Osteocyte (in vitro differentiated cells): Measurements from ENCODE around the gene GTSF1L. TPM values are rescaled to one million over a fixed set of nuclear protein-coding genes. Genes with fewer than 3 reads are reported as not detected.

Experiments used
- DNase-seq: peaks from one replicate; pipeline ENCODE4 v3.0.0; 2021; ENCODE audit warnings: mixed read lengths; ENCODE audit not compliant: unreplicated experiment; ENCODE audit errors: extremely low spot score
- H3K27ac Mint-ChIP-seq: one replicate; pipeline ENCODE4 v1.8.0; 2021; ENCODE audit warnings: mild to moderate bottlenecking, mixed read lengths; ENCODE audit not compliant: unreplicated experiment
- H3K27me3 Mint-ChIP-seq: one replicate; pipeline ENCODE4 v1.8.0; 2021; ENCODE audit warnings: mixed read lengths; ENCODE audit not compliant: unreplicated experiment
- H3K36me3 Mint-ChIP-seq: one replicate; pipeline ENCODE4 v1.8.0; 2021; ENCODE audit warnings: mixed read lengths; ENCODE audit not compliant: unreplicated experiment
- H3K4me1 Mint-ChIP-seq: one replicate; pipeline ENCODE4 v1.8.0; 2021; ENCODE audit warnings: mixed read lengths; ENCODE audit not compliant: unreplicated experiment
- H3K4me3 Mint-ChIP-seq: one replicate; pipeline ENCODE4 v1.8.0; 2021; ENCODE audit warnings: mild to moderate bottlenecking, moderate library complexity, mixed read lengths; ENCODE audit not compliant: unreplicated experiment
- H3K9me3 Mint-ChIP-seq: one replicate; pipeline ENCODE4 v1.8.0; 2021; ENCODE audit warnings: mixed read lengths; ENCODE audit not compliant: unreplicated experiment
- CTCF ChIP-seq: fragments of 200-600 bp; sonication (generic); IDR thresholded peaks from 2 replicates; pipeline ENCODE4 v1.5.0; 2021; ENCODE audit warnings: antibody characterized with exemption, mild to moderate bottlenecking, moderate library complexity
- total RNA-seq: library from RNA; stranded (reverse); gene quantifications from 2 replicates; pipeline ENCODE4 v1.2.1, GENCODE V29; 2021

The GTSF1L gene
- total RNA-seq, 1 donor from 2014 or later = not detected

- no peak for TF ChIP-seq CTCF
- DNase-seq = no peak
- Mint-ChIP-seq H3K9me3 (no peaks in the 10 kb centered on the region), H3K4me3 (no peak overlapping the region), H3K27me3 (peaks cover 4% of the 10 kb centered on the region), H3K4me1 (no peaks in the 10 kb centered on the region), H3K36me3 (no peaks in the 10 kb centered on the region), H3K27ac (no peak overlapping the region)
Measured at GRCh38 chr20:43722153-43722505, 4.7 kb downstream of the GTSF1L start.

- no peaks in the 10 kb centered on the region for H3K9me3 Mint-ChIP-seq
- H3K27me3 Mint-ChIP-seq = peaks cover 2% of the 10 kb centered on the region
- H3K4me1 Mint-ChIP-seq = no peaks in the 10 kb centered on the region
- H3K4me3 Mint-ChIP-seq = no peak overlapping the region
- H3K36me3 Mint-ChIP-seq = no peaks in the 10 kb centered on the region
- no peak for TF ChIP-seq CTCF
- no peak overlapping the region for H3K27ac Mint-ChIP-seq
- no peak for DNase-seq
Measured at GRCh38 chr20:43721429-43722152, 5.2 kb downstream of the GTSF1L start.

- no peak overlapping the region for H3K4me3 Mint-ChIP-seq
- H3K27me3 Mint-ChIP-seq = no peaks in the 10 kb centered on the region
- H3K36me3 Mint-ChIP-seq = no peaks in the 10 kb centered on the region
- H3K27ac Mint-ChIP-seq = no peak overlapping the region
- H3K4me1 Mint-ChIP-seq = no peaks in the 10 kb centered on the region
- TF ChIP-seq CTCF = no peak
- DNase-seq = no peak
- H3K9me3 Mint-ChIP-seq = no peaks in the 10 kb centered on the region
Measured at GRCh38 chr20:43721097-43721428, 5.7 kb downstream of the GTSF1L start.

- Mint-ChIP-seq H3K27me3 (no peaks in the 10 kb centered on the region), H3K9me3 (no peaks in the 10 kb centered on the region), H3K27ac (no peak overlapping the region), H3K36me3 (no peaks in the 10 kb centered on the region), H3K4me1 (no peaks in the 10 kb centered on the region), H3K4me3 (no peak overlapping the region)
- TF ChIP-seq CTCF = no peak
- DNase-seq = no peak
Measured at GRCh38 chr20:43720007-43720406, 6.8 kb downstream of the GTSF1L start.

GRCh38 chr20:43717616-43717995, 9.2 kb downstream of the GTSF1L start:
- Mint-ChIP-seq H3K36me3 (peaks cover 3% of the 10 kb centered on the region), H3K27me3 (no peaks in the 10 kb centered on the region), H3K4me3 (no peak overlapping the region), H3K27ac (no peak overlapping the region), H3K4me1 (no peaks in the 10 kb centered on the region), H3K9me3 (no peaks in the 10 kb centered on the region)
- no peak for TF ChIP-seq CTCF
- no peak for DNase-seq
